ENCODE data around the gene KCNS3.

Gene KCNS3

DNA sequence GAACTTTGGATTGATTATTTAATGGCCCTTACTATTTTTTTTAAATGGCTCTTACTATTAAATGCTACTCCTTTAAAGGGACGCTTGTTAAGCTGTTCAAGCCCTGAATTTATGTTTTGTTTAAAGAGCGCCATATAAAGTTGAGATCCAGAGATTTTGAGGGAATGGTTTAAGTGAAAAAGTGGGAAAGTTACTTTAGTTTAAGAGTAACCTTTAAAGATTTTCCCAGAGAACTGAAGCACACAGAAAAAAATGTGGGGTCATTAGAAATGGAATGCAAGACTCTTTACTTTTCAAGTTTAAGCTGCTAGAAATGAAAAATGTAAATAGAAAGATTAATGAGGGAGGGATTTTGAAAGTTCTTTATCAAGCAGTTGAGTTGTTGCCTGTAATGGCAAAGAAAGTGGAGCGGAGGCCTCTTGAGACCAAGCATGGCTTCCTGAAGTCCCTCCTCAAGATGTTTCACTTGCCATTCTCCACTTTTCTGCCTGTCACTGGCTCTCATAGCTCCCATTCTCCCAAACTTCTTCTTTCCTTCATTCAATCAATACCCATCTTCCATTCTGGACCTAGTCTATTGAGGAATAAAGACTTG is 93.2 kb downstream of the KCNS3 start:
- H3K4me2 ChIP-seq (ENCODE audit: low read length) = no peak overlapping the region
- no peaks in the 10 kb centered on the region for H4K20me1 ChIP-seq (ENCODE audit: insufficient read depth, low read length)
- H3K36me3 ChIP-seq (ENCODE audit: insufficient read depth, low read length) = no peaks in the 10 kb centered on the region
- no peak overlapping the region for H2AFZ ChIP-seq (ENCODE audit: low read length)
- no peaks in the 10 kb centered on the region for H3K9me3 ChIP-seq (ENCODE audit: low read length)
- H3K79me2 ChIP-seq (ENCODE audit: insufficient read depth, low read length) = no peaks in the 10 kb centered on the region
- no peak overlapping the region for H3K9ac ChIP-seq (ENCODE audit: low read length)
- peaks cover 5% of the 10 kb centered on the region for H3K4me1 ChIP-seq (ENCODE audit: insufficient read depth, low read length, severe bottlenecking)
- TF ChIP-seq, protein P1, sequence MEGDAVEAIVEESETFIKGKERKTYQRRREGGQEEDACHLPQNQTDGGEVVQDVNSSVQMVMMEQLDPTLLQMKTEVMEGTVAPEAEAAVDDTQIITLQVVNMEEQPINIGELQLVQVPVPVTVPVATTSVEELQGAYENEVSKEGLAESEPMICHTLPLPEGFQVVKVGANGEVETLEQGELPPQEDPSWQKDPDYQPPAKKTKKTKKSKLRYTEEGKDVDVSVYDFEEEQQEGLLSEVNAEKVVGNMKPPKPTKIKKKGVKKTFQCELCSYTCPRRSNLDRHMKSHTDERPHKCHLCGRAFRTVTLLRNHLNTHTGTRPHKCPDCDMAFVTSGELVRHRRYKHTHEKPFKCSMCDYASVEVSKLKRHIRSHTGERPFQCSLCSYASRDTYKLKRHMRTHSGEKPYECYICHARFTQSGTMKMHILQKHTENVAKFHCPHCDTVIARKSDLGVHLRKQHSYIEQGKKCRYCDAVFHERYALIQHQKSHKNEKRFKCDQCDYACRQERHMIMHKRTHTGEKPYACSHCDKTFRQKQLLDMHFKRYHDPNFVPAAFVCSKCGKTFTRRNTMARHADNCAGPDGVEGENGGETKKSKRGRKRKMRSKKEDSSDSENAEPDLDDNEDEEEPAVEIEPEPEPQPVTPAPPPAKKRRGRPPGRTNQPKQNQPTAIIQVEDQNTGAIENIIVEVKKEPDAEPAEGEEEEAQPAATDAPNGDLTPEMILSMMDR (IDR thresholded peaks at IDR 0.05; ENCODE audit: low read length) = no peak
- no peak for TF ChIP-seq EZH2 (IDR thresholded peaks at IDR 0.05; ENCODE audit: borderline replicate concordance, low read length)
- no peak overlapping the region for H3K4me3 ChIP-seq (ENCODE audit: low read depth, low read length, poor library complexity, severe bottlenecking)
- H3F3A ChIP-seq (ENCODE audit: insufficient read depth, low read length) = no peaks in the 10 kb centered on the region
- H3K9me2 ChIP-seq (ENCODE audit: low read depth, low read length) = no peaks in the 10 kb centered on the region
- H3K27me3 ChIP-seq (ENCODE audit: insufficient read depth, low read length) = no peaks in the 10 kb centered on the region
- H3K27ac ChIP-seq (ENCODE audit: low read depth, low read length, poor library complexity, severe bottlenecking) = no peak overlapping the region

DNA sequence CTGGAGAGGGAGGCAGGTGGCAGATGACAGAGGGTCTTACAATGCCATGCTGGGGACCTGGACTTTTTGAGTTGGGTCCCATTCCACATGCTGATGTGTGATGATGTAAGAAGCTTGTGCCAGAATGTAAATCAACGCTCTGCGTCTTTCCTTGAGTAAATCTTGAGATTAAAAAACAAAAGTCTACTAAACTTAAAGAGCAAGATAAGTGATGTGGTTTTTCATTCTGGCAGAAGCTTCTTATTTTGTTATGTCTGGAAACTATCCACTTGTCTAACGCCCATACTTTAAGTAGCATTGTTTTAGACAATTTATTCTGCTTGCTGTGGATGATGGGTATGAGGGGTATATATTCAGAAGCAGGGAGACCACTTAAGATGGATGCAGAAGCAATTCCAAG is 94.5 kb downstream of the KCNS3 start:
- H3K4me3 ChIP-seq (ENCODE audit: low read depth, low read length, poor library complexity, severe bottlenecking) = no peak overlapping the region
- no peaks in the 10 kb centered on the region for H3F3A ChIP-seq (ENCODE audit: insufficient read depth, low read length)
- H3K4me1 ChIP-seq (ENCODE audit: insufficient read depth, low read length, severe bottlenecking) = no peaks in the 10 kb centered on the region
- no peaks in the 10 kb centered on the region for H3K36me3 ChIP-seq (ENCODE audit: insufficient read depth, low read length)
- H3K27me3 ChIP-seq (ENCODE audit: insufficient read depth, low read length) = no peaks in the 10 kb centered on the region
- H2AFZ ChIP-seq (ENCODE audit: low read length) = no peak overlapping the region
- H3K27ac ChIP-seq (ENCODE audit: low read depth, low read length, poor library complexity, severe bottlenecking) = no peak overlapping the region
- no peak overlapping the region for H3K9ac ChIP-seq (ENCODE audit: low read length)
- H3K4me2 ChIP-seq (ENCODE audit: low read length) = no peak overlapping the region
- H3K79me2 ChIP-seq (ENCODE audit: insufficient read depth, low read length) = no peaks in the 10 kb centered on the region
- H3K9me3 ChIP-seq (ENCODE audit: low read length) = no peaks in the 10 kb centered on the region
- TF ChIP-seq, protein P1 (IDR thresholded peaks at IDR 0.05; ENCODE audit: low read length) = no peak
- no peak for TF ChIP-seq EZH2 (IDR thresholded peaks at IDR 0.05; ENCODE audit: borderline replicate concordance, low read length)
- no peaks in the 10 kb centered on the region for H4K20me1 ChIP-seq (ENCODE audit: insufficient read depth, low read length)
- no peaks in the 10 kb centered on the region for H3K9me2 ChIP-seq (ENCODE audit: low read depth, low read length)

DNA sequence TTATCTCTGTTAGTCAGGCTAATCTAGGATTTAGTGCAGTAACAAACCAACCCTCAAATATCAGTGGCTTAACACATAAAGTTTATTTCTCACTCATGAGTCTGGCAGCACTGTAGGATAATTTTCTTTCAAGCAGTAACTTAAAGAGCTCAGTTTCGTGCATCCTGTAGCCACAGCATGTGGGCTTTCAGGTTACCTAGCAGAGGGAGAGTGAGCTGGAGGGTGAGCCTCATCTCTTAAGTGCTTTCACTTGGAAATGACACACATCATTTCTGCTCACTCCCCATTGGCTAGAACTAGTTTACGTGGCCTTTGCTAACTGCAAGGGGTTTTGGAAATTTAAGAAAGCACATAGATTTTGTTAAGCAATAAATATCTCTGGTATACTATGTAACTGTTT is 96.9 kb downstream of the KCNS3 start:
- H3F3A ChIP-seq (ENCODE audit: insufficient read depth, low read length) = no peaks in the 10 kb centered on the region

More for the DNA sequence above, 96.9 kb downstream of the KCNS3 start:
- Histone ChIP-seq H2AFZ (ENCODE audit: low read length) (no peak overlapping the region), H3K36me3 (ENCODE audit: insufficient read depth, low read length) (no peaks in the 10 kb centered on the region), H3K4me2 (ENCODE audit: low read length) (no peak overlapping the region), H3K9me3 (ENCODE audit: low read length) (no peaks in the 10 kb centered on the region), H3K4me1 (ENCODE audit: insufficient read depth, low read length, severe bottlenecking) (no peaks in the 10 kb centered on the region), H3K4me3 (ENCODE audit: low read depth, low read length, poor library complexity, severe bottlenecking) (no peak overlapping the region), H3K9ac (ENCODE audit: low read length) (no peak overlapping the region), H3K27me3 (ENCODE audit: insufficient read depth, low read length) (no peaks in the 10 kb centered on the region), H3K27ac (ENCODE audit: low read depth, low read length, poor library complexity, severe bottlenecking) (no peak overlapping the region), H3K9me2 (ENCODE audit: low read depth, low read length) (no peaks in the 10 kb centered on the region), H3K79me2 (ENCODE audit: insufficient read depth, low read length) (no peaks in the 10 kb centered on the region), H4K20me1 (ENCODE audit: insufficient read depth, low read length) (no peaks in the 10 kb centered on the region)
- no peak for TF ChIP-seq EZH2 (IDR thresholded peaks at IDR 0.05; ENCODE audit: borderline replicate concordance, low read length)
- TF ChIP-seq, protein P1 (IDR thresholded peaks at IDR 0.05; ENCODE audit: low read length) = no peak
